Fibroblast of skin of abdomen (primary cell): ENCODE measurements around the gene HCN4.
A peak's percentile ranks its signal among the peaks of the same experiment; 100 is the strongest.

Source experiments
- DNase-seq: peaks from one replicate; pipeline ENCODE4 v3.0.0-alpha.2; 2013

Gene HCN4

DNA sequence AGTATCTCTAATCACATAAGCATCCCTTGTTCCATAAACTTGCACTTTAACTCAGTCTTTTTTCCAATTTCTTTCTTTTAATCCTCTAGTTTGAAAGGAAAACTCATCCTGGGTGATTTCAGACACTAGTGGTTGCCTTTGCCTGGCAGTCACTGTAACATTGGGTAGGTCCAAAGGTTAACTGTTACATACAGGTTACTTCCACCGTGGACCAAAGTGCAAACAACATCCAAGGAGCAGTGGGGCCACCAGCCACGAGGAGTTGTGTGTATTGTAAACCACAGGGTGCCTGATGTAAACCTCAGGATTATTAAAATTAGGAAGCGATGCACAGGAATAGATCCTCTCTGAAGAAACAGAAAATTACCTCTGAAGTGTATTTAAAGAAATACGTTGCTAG lies 75.0 kb downstream of the HCN4 start:
- no peak for DNase-seq

DNA sequence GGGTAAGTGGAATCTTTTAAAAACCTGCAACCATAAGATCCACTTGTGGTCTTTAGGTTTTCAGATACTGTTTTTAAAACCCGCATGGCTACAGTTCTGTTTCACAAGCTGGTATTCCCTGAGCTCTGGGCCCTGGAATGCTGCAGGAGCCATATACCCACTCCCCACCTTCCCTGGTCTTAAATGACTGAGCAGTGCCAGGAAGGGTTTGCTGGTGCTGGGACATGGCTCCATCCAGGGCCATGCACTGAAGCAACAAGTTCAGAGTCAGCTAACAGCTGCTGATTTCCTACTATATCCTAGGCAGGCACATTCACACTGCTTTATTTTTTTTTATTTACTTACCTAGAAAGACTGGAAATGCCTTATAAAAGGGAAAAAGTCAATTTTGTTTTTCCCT lies 77.3 kb downstream of the HCN4 start:
- DNase-seq: no peak

GRCh38 chr15:73287019-73287418 lies 81.7 kb downstream of the HCN4 start:
- no peak for DNase-seq

DNA sequence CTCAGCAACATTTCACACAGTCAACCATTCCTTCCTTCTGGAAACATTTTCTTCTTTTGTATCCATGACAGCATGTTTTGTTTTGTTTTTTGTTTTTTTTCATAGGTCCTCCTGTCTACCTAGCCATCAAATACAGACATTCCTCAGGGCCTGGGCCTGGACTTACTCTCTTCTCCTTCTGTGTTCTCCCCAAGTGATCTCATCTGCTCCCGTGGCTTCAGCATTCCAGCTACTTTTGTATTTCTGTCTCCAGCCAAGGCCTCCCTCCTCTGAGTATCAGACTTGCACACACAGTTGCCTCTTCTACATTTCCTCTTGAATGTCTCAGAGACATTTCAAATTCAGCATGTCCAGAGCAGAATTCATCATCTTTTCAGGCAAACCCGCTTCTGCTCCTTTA lies 82.4 kb downstream of the HCN4 start:
- no peak for DNase-seq

DNA sequence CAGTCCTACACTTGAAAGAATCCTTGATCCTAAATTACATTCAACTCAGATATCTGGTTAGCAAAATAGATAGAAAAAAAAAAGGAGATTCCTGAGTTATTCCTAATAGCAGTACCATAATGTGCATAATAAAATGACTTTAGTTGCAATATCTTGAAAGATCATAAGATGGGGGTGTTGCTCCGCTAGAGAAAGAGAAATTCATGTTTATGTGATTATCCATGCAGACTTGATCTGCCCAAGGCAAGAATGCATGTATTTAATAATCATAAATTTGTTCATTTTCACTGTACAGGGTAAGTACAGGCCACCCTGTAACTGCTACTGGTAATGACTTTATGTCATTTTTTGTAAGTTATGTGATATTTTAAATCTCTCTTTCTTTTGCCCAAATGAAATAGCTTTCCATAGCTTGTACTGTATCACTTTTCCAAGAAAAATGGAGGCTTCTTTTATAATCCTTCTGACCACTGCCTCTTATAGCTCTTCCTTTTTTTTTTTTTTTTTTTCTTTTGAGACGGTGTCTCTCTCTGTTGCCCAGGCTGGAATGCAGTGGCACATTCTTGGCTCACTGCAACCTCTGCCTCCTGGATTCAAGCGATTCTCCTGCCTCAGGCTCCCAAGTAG lies 84.6 kb downstream of the HCN4 start:
- DNase-seq: peak; percentile 34

GRCh38 chr15:73283366-73283962 lies 85.3 kb downstream of the HCN4 start:
- no peak for DNase-seq

GRCh38 chr15:73282567-73283365 lies 86.0 kb downstream of the HCN4 start:
- no peak for DNase-seq

- no peak for DNase-seq
Observed at GRCh38 chr15:73275862-73276261, 92.9 kb downstream of the HCN4 start.

GRCh38 chr15:73273181-73274002 lies 95.4 kb downstream of the HCN4 start:
- peak; percentile 49 for DNase-seq

GRCh38 chr15:73270366-73271097 lies 98.2 kb downstream of the HCN4 start:
- no peak for DNase-seq
